Daoy (cell line): ENCODE results near the gene BRD4. TPM values are rescaled to one million over a fixed set of nuclear protein-coding genes. Genes with fewer than 3 reads are reported as not detected.

Experiments
- DNase-seq: peaks from one replicate; pipeline ENCODE4 v3.0.0-alpha.2; 2015; ENCODE audit warnings: low read depth
- total RNA-seq: library from RNA; depleted of rRNA; stranded (reverse); fragments of >200 nt; shearing (Covaris generic); gene quantifications from 2 replicates; pipeline ENCODE4 v1.2.3, GENCODE V29; 2014

The BRD4 gene
- total RNA-seq, 1 experiment from 2014 or later = 11.1 TPM

- no peak for DNase-seq
These were observed 106.6 kb downstream of the BRD4 start for GRCh38 chr19:15225760-15226159.

GRCh38 chr19:15223649-15224361 lies 108.5 kb downstream of the BRD4 start:
- no peak for DNase-seq

GRCh38 chr19:15222738-15223648 lies 109.3 kb downstream of the BRD4 start:
- DNase-seq = peak; percentile 95

GRCh38 chr19:15220833-15221232 lies 111.5 kb downstream of the BRD4 start:
- DNase-seq = no peak

GRCh38 chr19:15218501-15218900 lies 113.8 kb downstream of the BRD4 start:
- no peak for DNase-seq

GRCh38 chr19:15216363-15216762 lies 116.0 kb downstream of the BRD4 start:
- DNase-seq = no peak

GRCh38 chr19:15213715-15214381 lies 118.5 kb downstream of the BRD4 start:
- no peak for DNase-seq

- DNase-seq = no peak
These were observed 119.6 kb downstream of the BRD4 start for GRCh38 chr19:15212711-15213110.

- DNase-seq = peak; percentile 91
These were observed 122.0 kb downstream of the BRD4 start for GRCh38 chr19:15210323-15210781.

GRCh38 chr19:15201374-15202023 lies 130.8 kb downstream of the BRD4 start:
- no peak for DNase-seq

GRCh38 chr19:15200553-15201364 lies 131.6 kb downstream of the BRD4 start, which contains the start of gene NOTCH3:
Gene NOTCH3, minus strand, starts transcription at chr19:15200995. Its CDS starts 90 bp downstream, at chr19:15200905.
- no peak for DNase-seq

GRCh38 chr19:15199661-15200552 lies 132.4 kb downstream of the BRD4 start:
- DNase-seq = no peak

- no peak for DNase-seq
These were observed 133.2 kb downstream of the BRD4 start for GRCh38 chr19:15198951-15199660.

GRCh38 chr19:15197942-15198341 lies 134.4 kb downstream of the BRD4 start:
- no peak for DNase-seq

- DNase-seq = peak; percentile 39
These were observed 134.9 kb downstream of the BRD4 start for GRCh38 chr19:15197275-15197941.

- no peak for DNase-seq
These were observed 135.9 kb downstream of the BRD4 start for GRCh38 chr19:15196360-15197005.

- DNase-seq = peak; percentile 72
These were observed 136.7 kb downstream of the BRD4 start for GRCh38 chr19:15195371-15196334.
